ENCODE results near the gene EML1. TPM values are rescaled to one million over a fixed set of nuclear protein-coding genes. Genes with fewer than 3 reads are reported as not detected.

Gene EML1
- total and polyA plus RNA-seq, 10 donors, result 1.8 to 15.5 (median 6.0) TPM

- H3K9me3 ChIP-seq, result peaks cover 0 to 11% (median 7%) of the 10 kb centered on the region in 8 donors
- peaks cover 0 to 3% (median 0%) of the 10 kb centered on the region in 7 donors for H3K27me3 ChIP-seq (replicated peaks in 1 of 7)
- H3K27ac ChIP-seq, result no peak overlapping the region
- peaks cover 0 to 6% (median 0%) of the 10 kb centered on the region in 6 donors for H3K36me3 ChIP-seq
- no peak overlapping the region for H3K4me3 ChIP-seq
- intact Hi-C loops (cut with DNase I; ENCODE audit: low total_unique reads), result no loop called here
- TF ChIP-seq, protein P1, sequence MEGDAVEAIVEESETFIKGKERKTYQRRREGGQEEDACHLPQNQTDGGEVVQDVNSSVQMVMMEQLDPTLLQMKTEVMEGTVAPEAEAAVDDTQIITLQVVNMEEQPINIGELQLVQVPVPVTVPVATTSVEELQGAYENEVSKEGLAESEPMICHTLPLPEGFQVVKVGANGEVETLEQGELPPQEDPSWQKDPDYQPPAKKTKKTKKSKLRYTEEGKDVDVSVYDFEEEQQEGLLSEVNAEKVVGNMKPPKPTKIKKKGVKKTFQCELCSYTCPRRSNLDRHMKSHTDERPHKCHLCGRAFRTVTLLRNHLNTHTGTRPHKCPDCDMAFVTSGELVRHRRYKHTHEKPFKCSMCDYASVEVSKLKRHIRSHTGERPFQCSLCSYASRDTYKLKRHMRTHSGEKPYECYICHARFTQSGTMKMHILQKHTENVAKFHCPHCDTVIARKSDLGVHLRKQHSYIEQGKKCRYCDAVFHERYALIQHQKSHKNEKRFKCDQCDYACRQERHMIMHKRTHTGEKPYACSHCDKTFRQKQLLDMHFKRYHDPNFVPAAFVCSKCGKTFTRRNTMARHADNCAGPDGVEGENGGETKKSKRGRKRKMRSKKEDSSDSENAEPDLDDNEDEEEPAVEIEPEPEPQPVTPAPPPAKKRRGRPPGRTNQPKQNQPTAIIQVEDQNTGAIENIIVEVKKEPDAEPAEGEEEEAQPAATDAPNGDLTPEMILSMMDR (IDR thresholded peaks at IDR 0.05 in 8 of 11, conservative IDR thresholded peaks at IDR 0.05 in 3 of 11), result no peak
- TF ChIP-seq POLR2AphosphoS5 (IDR thresholded peaks at IDR 0.05) (no peak), POLR2A (IDR thresholded peaks at IDR 0.05) (no peak)
- no peaks in the 10 kb centered on the region for H3K4me1 ChIP-seq
- WGBS, 5 donors, result 88 to 94% (median 91%) methylated on average over 24 of the region's 24 CpGs
- no peak for DNase-seq
These were observed 114.8 kb downstream of the EML1 start for GRCh38 chr14:99907761-99908652.

DNA sequence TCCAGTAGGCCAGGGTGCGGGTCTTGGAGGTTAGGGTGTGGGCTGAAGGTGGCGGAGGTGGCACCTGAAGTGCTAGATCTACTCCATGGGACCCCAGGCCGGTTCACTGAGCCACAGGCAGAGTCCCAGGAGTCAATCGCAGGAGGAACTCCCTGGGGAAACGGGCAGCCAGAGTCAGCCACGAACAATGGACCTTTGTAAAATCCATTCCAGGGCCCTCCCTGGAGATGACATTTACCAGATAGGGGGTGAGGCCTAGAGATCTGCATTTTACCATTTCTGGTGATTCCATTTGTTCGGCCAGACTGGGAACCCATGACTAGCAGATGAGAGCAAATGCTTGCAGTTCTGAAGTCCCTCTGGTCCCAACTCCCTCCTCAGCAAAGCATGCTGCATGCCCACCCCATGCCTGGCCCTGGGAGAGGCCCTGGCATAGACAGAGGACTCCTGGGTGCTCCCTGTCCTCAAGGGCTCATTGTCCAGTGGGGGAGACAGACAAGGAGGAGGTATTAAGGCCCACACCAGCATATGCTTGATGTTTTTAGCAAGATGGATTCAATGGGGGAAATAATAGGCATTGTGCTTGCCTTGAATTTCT is 115.5 kb downstream of the EML1 start:
- Histone ChIP-seq H3K27ac (no peak overlapping the region), H3K36me3 (peaks cover 0 to 6% (median 0%) of the 10 kb centered on the region in 6 donors), H3K4me1 (no peaks in the 10 kb centered on the region), H3K4me3 (no peak overlapping the region), H3K9me3 (peaks cover 0 to 3% (median under 1%) of the 10 kb centered on the region in 8 donors), H3K27me3 (replicated peaks in 1 of 7) (peaks cover 0 to 3% (median 0%) of the 10 kb centered on the region in 7 donors)
- no peak for DNase-seq
- intact Hi-C loops (cut with DNase I; ENCODE audit: low total_unique reads), result no loop called here
- TF ChIP-seq POLR2AphosphoS5 (IDR thresholded peaks at IDR 0.05), result no peak
- TF ChIP-seq, protein P1 (IDR thresholded peaks at IDR 0.05 in 8 of 11, conservative IDR thresholded peaks at IDR 0.05 in 3 of 11), result no peak
- WGBS, 5 donors, result 87 to 89% (median 87%) methylated on average over 5 to 7 of the region's 7 CpGs

- no peak for DNase-seq
- intact Hi-C loops (cut with DNase I; ENCODE audit: low total_unique reads), result no loop called here
- H3K4me1 ChIP-seq, result no peaks in the 10 kb centered on the region
- 81 to 93% (median 85%) methylated on average over 12 of the region's 12 CpGs for WGBS, 5 donors
- H3K4me3 ChIP-seq, result no peak overlapping the region
- H3K9me3 ChIP-seq, result no peaks in the 10 kb centered on the region
- peaks cover 0 to 6% (median 0%) of the 10 kb centered on the region in 6 donors for H3K36me3 ChIP-seq
- H3K27ac ChIP-seq, result no peak overlapping the region
- TF ChIP-seq POLR2A (IDR thresholded peaks at IDR 0.05) (no peak), POLR2AphosphoS5 (IDR thresholded peaks at IDR 0.05) (no peak)
- TF ChIP-seq, protein P1 (IDR thresholded peaks at IDR 0.05 in 8 of 11, conservative IDR thresholded peaks at IDR 0.05 in 3 of 11), result no peak
- peaks cover 0 to 3% (median 0%) of the 10 kb centered on the region in 7 donors for H3K27me3 ChIP-seq (replicated peaks in 1 of 7)
These were observed 116.4 kb downstream of the EML1 start for GRCh38 chr14:99909513-99910064.

Measured in spleen (tissue), 11 donors.